ENCODE results near the gene HCCS. TPM values are rescaled to one million over a fixed set of nuclear protein-coding genes. Genes with fewer than 3 reads are reported as not detected.

The HCCS gene
- total RNA-seq, 4 donors from 2014 or later = 10.9 to 17.9 (median 13.5) TPM

GRCh38 chrX:11164433-11164832 lies 53.3 kb downstream of the HCCS start:
- Histone ChIP-seq H3K36me3 (no peaks in the 10 kb centered on the region), H3K27me3 (no peaks in the 10 kb centered on the region), H3K9me3 (no peaks in the 10 kb centered on the region), H3K27ac (no peak overlapping the region), H3K4me1 (no peaks in the 10 kb centered on the region), H3K4me3 (no peak overlapping the region)
- DNase-seq = no peak
- TF ChIP-seq CTCF (IDR thresholded peaks at IDR 0.05) = no peak
- no peak for TF ChIP-seq POLR2A (IDR thresholded peaks at IDR 0.05)
- intact Hi-C loops (cut with DNase I) = no loop called here
- 54 to 88% methylated on average over 5 to 6 of the region's 6 CpGs for WGBS, 2 donors

GRCh38 chrX:11171956-11172355 lies 60.8 kb downstream of the HCCS start:
- Histone ChIP-seq H3K4me1 (no peaks in the 10 kb centered on the region), H3K9me3 (no peaks in the 10 kb centered on the region), H3K4me3 (no peak overlapping the region), H3K27me3 (no peaks in the 10 kb centered on the region), H3K27ac (no peak overlapping the region), H3K36me3 (no peaks in the 10 kb centered on the region)
- DNase-seq = no peak
- TF ChIP-seq POLR2A (IDR thresholded peaks at IDR 0.05) (no peak), CTCF (IDR thresholded peaks at IDR 0.05) (no peak)
- intact Hi-C loops (cut with DNase I) = no loop called here
- WGBS, 2 donors = 66 to 75% methylated on average over 4 of the region's 4 CpGs

- WGBS, 2 donors = 80 to 82% methylated on average over 4 of the region's 4 CpGs
- DNase-seq = no peak
These were observed 61.3 kb downstream of the HCCS start for GRCh38 chrX:11172415-11172814.

More at GRCh38 chrX:11172415-11172814, 61.3 kb downstream of the HCCS start:
- no peak for TF ChIP-seq CTCF (IDR thresholded peaks at IDR 0.05)
- TF ChIP-seq POLR2A (IDR thresholded peaks at IDR 0.05) = no peak
- intact Hi-C loops (cut with DNase I) = no loop called here
- Histone ChIP-seq H3K36me3 (no peaks in the 10 kb centered on the region), H3K9me3 (no peaks in the 10 kb centered on the region), H3K4me1 (no peaks in the 10 kb centered on the region), H3K4me3 (no peak overlapping the region), H3K27me3 (no peaks in the 10 kb centered on the region), H3K27ac (no peak overlapping the region)

Small RNAs within 50 kb of the gene (small RNA-seq; reads per million reads assigned to genes)
- 0 reads per million in 4 donors for gene RF00019
- 0 reads per million in 4 donors for gene RF02271

Other genes with a start within 250 kb of the HCCS start
- gene AMELX, start 182.1 kb downstream of the HCCS start, total RNA-seq = not detected

All from esophagus squamous epithelium (tissue), 5 donors.